ENCODE data around the gene SETD2. TPM values are rescaled to one million over a fixed set of nuclear protein-coding genes. Genes with fewer than 3 reads are reported as not detected.

SETD2 gene
- total and polyA plus RNA-seq, 2 donors from 2014 or later: 10.5 to 49.9 TPM

GRCh38 chr3:47102081-47102600, 61.8 kb downstream of the SETD2 start:
- Histone ChIP-seq H3K9me3 (ENCODE audit: control insufficient read depth in 2 of 3, insufficient read depth in 1 of 3, low read length in 3 of 3) (no peaks in the 10 kb centered on the region), H3K27ac (ENCODE audit: low read depth in 2 of 2, low read length in 2 of 2) (peak overlapping the region in 1 of 2 donors; percentile 28), H3K9ac (ENCODE audit: low read length in 3 of 3) (no peak overlapping the region), H3K4me3 (ENCODE audit: low read length in 3 of 3) (no peak overlapping the region), H3K4me1 (ENCODE audit: control insufficient read depth in 2 of 3, insufficient read depth in 2 of 3, low read depth in 1 of 3, low read length in 3 of 3) (peaks cover 0 to 10% (median 5%) of the 10 kb centered on the region in 3 donors), H3K27me3 (ENCODE audit: control insufficient read depth, insufficient read depth, low read length) (no peaks in the 10 kb centered on the region), H3K36me3 (ENCODE audit: control insufficient read depth in 2 of 3, insufficient read depth in 3 of 3, low read length in 3 of 3) (peaks cover 0 to 15% (median 2%) of the 10 kb centered on the region in 3 donors)
- TF ChIP-seq, protein P1, sequence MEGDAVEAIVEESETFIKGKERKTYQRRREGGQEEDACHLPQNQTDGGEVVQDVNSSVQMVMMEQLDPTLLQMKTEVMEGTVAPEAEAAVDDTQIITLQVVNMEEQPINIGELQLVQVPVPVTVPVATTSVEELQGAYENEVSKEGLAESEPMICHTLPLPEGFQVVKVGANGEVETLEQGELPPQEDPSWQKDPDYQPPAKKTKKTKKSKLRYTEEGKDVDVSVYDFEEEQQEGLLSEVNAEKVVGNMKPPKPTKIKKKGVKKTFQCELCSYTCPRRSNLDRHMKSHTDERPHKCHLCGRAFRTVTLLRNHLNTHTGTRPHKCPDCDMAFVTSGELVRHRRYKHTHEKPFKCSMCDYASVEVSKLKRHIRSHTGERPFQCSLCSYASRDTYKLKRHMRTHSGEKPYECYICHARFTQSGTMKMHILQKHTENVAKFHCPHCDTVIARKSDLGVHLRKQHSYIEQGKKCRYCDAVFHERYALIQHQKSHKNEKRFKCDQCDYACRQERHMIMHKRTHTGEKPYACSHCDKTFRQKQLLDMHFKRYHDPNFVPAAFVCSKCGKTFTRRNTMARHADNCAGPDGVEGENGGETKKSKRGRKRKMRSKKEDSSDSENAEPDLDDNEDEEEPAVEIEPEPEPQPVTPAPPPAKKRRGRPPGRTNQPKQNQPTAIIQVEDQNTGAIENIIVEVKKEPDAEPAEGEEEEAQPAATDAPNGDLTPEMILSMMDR (IDR thresholded peaks at IDR 0.05; ENCODE audit: borderline replicate concordance, extremely low read depth, insufficient read depth): no peak
- no peak for DNase-seq
- intact Hi-C loops (cut with DNase I): no loop called here
- no peak for FAIRE-seq

DNA sequence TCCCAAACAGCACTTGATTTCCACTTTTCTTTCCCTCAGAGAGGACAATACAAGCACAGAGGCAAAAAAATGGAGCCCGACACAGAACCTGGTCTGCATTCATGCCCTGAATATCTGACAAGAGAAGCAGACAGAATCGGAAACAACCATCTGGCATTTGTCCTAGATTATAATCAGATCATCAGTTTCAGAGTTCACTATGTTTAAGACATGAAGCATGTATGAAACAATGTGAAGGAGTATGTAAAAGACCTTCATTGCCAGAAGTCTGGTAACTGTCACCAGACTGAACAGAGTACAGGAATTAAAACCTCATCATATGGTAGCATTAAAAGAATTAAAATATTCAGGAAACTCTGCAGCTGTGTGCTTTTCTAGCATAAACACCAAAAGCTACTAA, 65.0 kb downstream of the SETD2 start:
- TF ChIP-seq, protein P1 (IDR thresholded peaks at IDR 0.05; ENCODE audit: borderline replicate concordance, extremely low read depth, insufficient read depth): no peak
- no peak overlapping the region for H3K9ac ChIP-seq (ENCODE audit: low read length in 3 of 3)
- no peak overlapping the region for H3K4me3 ChIP-seq (ENCODE audit: low read length in 3 of 3)
- intact Hi-C loops (cut with DNase I): no loop called here
- H3K36me3 ChIP-seq (ENCODE audit: control insufficient read depth in 2 of 3, insufficient read depth in 3 of 3, low read length in 3 of 3): peaks cover 2 to 32% (median 8%) of the 10 kb centered on the region in 3 donors
- H3K9me3 ChIP-seq (ENCODE audit: control insufficient read depth in 2 of 3, insufficient read depth in 1 of 3, low read length in 3 of 3): no peaks in the 10 kb centered on the region
- no peaks in the 10 kb centered on the region for H3K27me3 ChIP-seq (ENCODE audit: control insufficient read depth, insufficient read depth, low read length)
- DNase-seq (no peak), FAIRE-seq (no peak)
- H3K4me1 ChIP-seq (ENCODE audit: control insufficient read depth in 2 of 3, insufficient read depth in 2 of 3, low read depth in 1 of 3, low read length in 3 of 3): peaks cover 0 to 10% (median 5%) of the 10 kb centered on the region in 3 donors
- H3K27ac ChIP-seq (ENCODE audit: low read depth in 2 of 2, low read length in 2 of 2): no peak overlapping the region

- FAIRE-seq (no peak), DNase-seq (no peak)
- intact Hi-C loops (cut with DNase I): no loop called here
- TF ChIP-seq, protein P1 (IDR thresholded peaks at IDR 0.05; ENCODE audit: borderline replicate concordance, extremely low read depth, insufficient read depth): no peak
- H3K4me1 ChIP-seq (ENCODE audit: control insufficient read depth in 2 of 3, insufficient read depth in 2 of 3, low read depth in 1 of 3, low read length in 3 of 3): peaks cover 0 to 10% (median 3%) of the 10 kb centered on the region in 3 donors
- no peaks in the 10 kb centered on the region for H3K9me3 ChIP-seq (ENCODE audit: control insufficient read depth in 2 of 3, insufficient read depth in 1 of 3, low read length in 3 of 3)
- H3K36me3 ChIP-seq (ENCODE audit: control insufficient read depth in 2 of 3, insufficient read depth in 3 of 3, low read length in 3 of 3): peaks cover 2 to 27% (median 8%) of the 10 kb centered on the region in 3 donors
- H3K4me3 ChIP-seq (ENCODE audit: low read length in 3 of 3): no peak overlapping the region
- no peaks in the 10 kb centered on the region for H3K27me3 ChIP-seq (ENCODE audit: control insufficient read depth, insufficient read depth, low read length)
- H3K27ac ChIP-seq (ENCODE audit: low read depth in 2 of 2, low read length in 2 of 2): no peak overlapping the region
- no peak overlapping the region for H3K9ac ChIP-seq (ENCODE audit: low read length in 3 of 3)
These were observed 66.0 kb downstream of the SETD2 start for GRCh38 chr3:47097864-47098263.

DNA sequence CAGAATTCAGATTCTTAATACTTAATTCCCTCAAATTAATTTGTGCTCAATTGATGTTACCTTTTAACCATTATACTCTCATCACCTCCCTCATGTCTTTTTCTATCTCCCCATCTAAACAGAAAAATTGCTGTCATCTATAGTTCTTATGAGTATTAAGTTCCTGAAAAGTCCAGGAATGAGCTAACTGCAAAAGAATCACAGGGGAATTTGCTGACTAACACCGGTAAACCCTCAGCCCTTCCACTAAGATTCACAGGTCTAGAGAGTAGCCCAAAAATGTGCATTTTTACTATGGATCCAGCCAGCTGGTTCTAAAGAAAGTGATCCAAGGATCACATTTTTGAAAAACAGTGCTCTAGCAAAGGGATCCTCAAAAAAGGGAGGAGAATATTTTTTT, 67.0 kb downstream of the SETD2 start:
- peaks cover 0 to 6% (median 1%) of the 10 kb centered on the region in 3 donors for H3K4me1 ChIP-seq (ENCODE audit: control insufficient read depth in 2 of 3, insufficient read depth in 2 of 3, low read depth in 1 of 3, low read length in 3 of 3)
- H3K4me3 ChIP-seq (ENCODE audit: low read length in 3 of 3): no peak overlapping the region
- FAIRE-seq (no peak), DNase-seq (no peak)
- TF ChIP-seq, protein P1 (IDR thresholded peaks at IDR 0.05; ENCODE audit: borderline replicate concordance, extremely low read depth, insufficient read depth): no peak
- H3K9ac ChIP-seq (ENCODE audit: low read length in 3 of 3): no peak overlapping the region
- no peaks in the 10 kb centered on the region for H3K9me3 ChIP-seq (ENCODE audit: control insufficient read depth in 2 of 3, insufficient read depth in 1 of 3, low read length in 3 of 3)
- peaks cover 2 to 30% (median 12%) of the 10 kb centered on the region in 3 donors for H3K36me3 ChIP-seq (ENCODE audit: control insufficient read depth in 2 of 3, insufficient read depth in 3 of 3, low read length in 3 of 3)
- H3K27ac ChIP-seq (ENCODE audit: low read depth in 2 of 2, low read length in 2 of 2): no peak overlapping the region
- H3K27me3 ChIP-seq (ENCODE audit: control insufficient read depth, insufficient read depth, low read length): no peaks in the 10 kb centered on the region
- intact Hi-C loops (cut with DNase I): no loop called here

Measured in kidney (tissue), 14 donors.